Omental fat pad (tissue), 4 donors: ENCODE data around the gene AEBP1. TPM values are rescaled to one million over a fixed set of nuclear protein-coding genes. Genes with fewer than 3 reads are reported as not detected.
A peak's percentile ranks its signal among the peaks of the same experiment; 100 is the strongest.

Experiments
- ATAC-seq: fragments of 150-250 bp; one replicate; pipeline ENCODE4 v1.9.1; 2016; ENCODE audit warnings: mild to moderate bottlenecking, moderate library complexity; ENCODE audit not compliant: low FRiP score
- DNase-seq: peaks from one replicate; pipeline ENCODE4 v3.0.0-alpha.2; 2019; ENCODE audit warnings: low spot score
- CTCF ChIP-seq, 3 donors: fragments of 450-650 bp; IDR thresholded peaks; one replicate each; pipeline ENCODE4 v1.5.1; 2016 to 2017; ENCODE audit warnings: antibody characterized with exemption in 3 of 3, mild to moderate bottlenecking in 3 of 3, moderate library complexity in 2 of 3
- total RNA-seq, 4 donors: library from RNA; depleted of rRNA; stranded (reverse); fragments of >200 nt; gene quantifications; one replicate each; pipeline ENCODE4 v1.1.0, GENCODE V29; 2016

Gene AEBP1
- total RNA-seq, 4 donors from 2014 or later, result 64.9 to 209 (median 163) TPM

GRCh38 chr7:44141221-44141850 is 37.2 kb downstream of the AEBP1 start, which contains the start of gene MYL7:
Gene MYL7 (minus strand): TSS chr7:44141332. CDS start chr7:44141305, 27 bp downstream.
- DNase-seq (no peak), ATAC-seq (no peak)
- TF ChIP-seq CTCF (IDR thresholded peaks at IDR 0.05), result no peak

GRCh38 chr7:44142028-44142427 is 37.9 kb downstream of the AEBP1 start:
- TF ChIP-seq CTCF (IDR thresholded peaks at IDR 0.05), result no peak
- DNase-seq, result no peak
- no peak for ATAC-seq

- no peak for ATAC-seq
- no peak for DNase-seq
- TF ChIP-seq CTCF (IDR thresholded peaks at IDR 0.05), result no peak
These were observed 39.6 kb downstream of the AEBP1 start for GRCh38 chr7:44143646-44144250.

- DNase-seq, result no peak
- TF ChIP-seq CTCF (IDR thresholded peaks at IDR 0.05), result no peak
- no peak for ATAC-seq
These were observed 40.4 kb downstream of the AEBP1 start for GRCh38 chr7:44144426-44144967.

- DNase-seq, result peak; percentile 13
- no peak for TF ChIP-seq CTCF (IDR thresholded peaks at IDR 0.05)
- no peak for ATAC-seq
These were observed 40.9 kb downstream of the AEBP1 start for GRCh38 chr7:44144968-44145478.

GRCh38 chr7:44145479-44145968 is 41.4 kb downstream of the AEBP1 start:
- ATAC-seq, result no peak
- DNase-seq, result no peak
- TF ChIP-seq CTCF (IDR thresholded peaks at IDR 0.05), result no peak
